Fibroblast of lung (primary cell): ENCODE data around the gene NCR3LG1. TPM values are rescaled to one million over a fixed set of nuclear protein-coding genes. Genes with fewer than 3 reads are reported as not detected.

Experiments used
- DNase-seq, 2 donors: peaks; one replicate each; pipeline versions ENCODE4 v3.0.0 to v3.0.0-alpha.2; 2010; ENCODE audit warnings: low read depth in 2 of 2
- H2AFZ ChIP-seq: 2 replicates; pipeline ENCODE4 v1.5.1; 2012; ENCODE audit warnings: low read length, control low read depth, inconsistent platforms
- H3K27ac ChIP-seq: 2 replicates; pipeline ENCODE4 v1.5.1; 2011; ENCODE audit warnings: low read length, control low read depth; ENCODE audit not compliant: insufficient read depth
- H3K27me3 ChIP-seq: 2 replicates; pipeline ENCODE4 v1.5.1; 2011; ENCODE audit warnings: mild to moderate bottlenecking, low read length; ENCODE audit not compliant: control insufficient read depth, insufficient read depth
- H3K36me3 ChIP-seq: 2 replicates; pipeline ENCODE4 v1.5.1; 2011; ENCODE audit warnings: low read length; ENCODE audit not compliant: control insufficient read depth, insufficient read depth
- H3K4me1 ChIP-seq: 2 replicates; pipeline ENCODE4 v1.5.1; 2011; ENCODE audit warnings: low read length; ENCODE audit not compliant: control insufficient read depth, insufficient read depth; ENCODE audit errors: extremely low read depth
- H3K4me2 ChIP-seq: 2 replicates; pipeline ENCODE4 v1.5.1; 2011; ENCODE audit warnings: low read length, control low read depth; ENCODE audit not compliant: insufficient read depth; ENCODE audit errors: extremely low read depth
- H3K4me3 ChIP-seq, 4 experiments: fragments of 200-600 bp in 1 of 4; sonication (generic) in 1 of 4; replicated peaks in 1 of 4; 2 replicates each; pipeline ENCODE4 v1.5.1; 2011 to 2016; ENCODE audit warnings: low read length in 4 of 4, low read depth in 3 of 4, mild to moderate bottlenecking in 3 of 4, control low read depth in 2 of 4, inconsistent platforms in 1 of 4, mixed read lengths in 1 of 4; ENCODE audit not compliant: insufficient read depth in 1 of 4; ENCODE audit errors: control extremely low read depth in 1 of 4
- H3K79me2 ChIP-seq: 2 replicates; pipeline ENCODE4 v1.5.1; 2012; ENCODE audit warnings: mild to moderate bottlenecking, low read length, inconsistent platforms; ENCODE audit not compliant: control insufficient read depth, insufficient read depth
- H3K9ac ChIP-seq: 2 replicates; pipeline ENCODE4 v1.5.1; 2011; ENCODE audit warnings: mild to moderate bottlenecking, low read length, control low read depth; ENCODE audit not compliant: insufficient read depth
- H3K9me3 ChIP-seq: 2 replicates; pipeline ENCODE4 v1.5.1; 2012; ENCODE audit warnings: low read depth, low read length; ENCODE audit not compliant: control insufficient read depth, insufficient read depth
- H4K20me1 ChIP-seq: 2 replicates; pipeline ENCODE4 v1.5.1; 2011; ENCODE audit warnings: low read length; ENCODE audit not compliant: control insufficient read depth, insufficient read depth; ENCODE audit errors: extremely low read depth
- CTCF ChIP-seq, 2 donors: IDR thresholded peaks in 1 of 2; conservative IDR thresholded peaks in 1 of 2; 1 replicate in 1 of 2; 2 replicates in 1 of 2; pipeline ENCODE4 v1.5.1; 2011 to 2012; ENCODE audit warnings: low read length in 2 of 2, control low read depth in 1 of 2, inconsistent platforms in 1 of 2, low read depth in 1 of 2, mild to moderate bottlenecking in 1 of 2
- EZH2 ChIP-seq: IDR thresholded peaks from 2 replicates; pipeline ENCODE4 v1.5.1; 2012; ENCODE audit warnings: low read length, control low read depth, mild to moderate bottlenecking; ENCODE audit errors: missing control alignments
- polyA plus RNA-seq, 2 donors: library from polyadenylated mRNA; depleted of rRNA in 1 of 2; stranded (reverse) in 1 of 2; unstranded in 1 of 2; fragments of >200 nt; gene quantifications; 2 replicates each; pipeline ENCODE4 v1.2.1, GENCODE V29; 2011 to 2012; ENCODE audit warnings: missing spikeins in 1 of 2
- total RNA-seq: library from RNA; depleted of rRNA; stranded (reverse); fragments of >200 nt; gene quantifications from 2 replicates; pipeline ENCODE4 v1.2.1, GENCODE V29; 2014

Gene NCR3LG1
- total and polyA plus RNA-seq, 2 donors (not counting 1 experiment from before 2014, with no cell fraction given) = 4.5 to 6.0 TPM

- no peak overlapping the region for H2AFZ ChIP-seq
- no peak overlapping the region for H3K4me2 ChIP-seq
- H4K20me1 ChIP-seq = no peaks in the 10 kb centered on the region
- DNase-seq = no peak
- no peaks in the 10 kb centered on the region for H3K79me2 ChIP-seq
- H3K9me3 ChIP-seq = no peaks in the 10 kb centered on the region
- H3K4me3 ChIP-seq = no peak overlapping the region
- H3K4me1 ChIP-seq = no peaks in the 10 kb centered on the region
- H3K27me3 ChIP-seq = no peaks in the 10 kb centered on the region
- H3K36me3 ChIP-seq = no peaks in the 10 kb centered on the region
- no peak overlapping the region for H3K9ac ChIP-seq
- H3K27ac ChIP-seq = no peak overlapping the region
- TF ChIP-seq EZH2 = no peak
- no peak for TF ChIP-seq CTCF (conservative IDR thresholded peaks at IDR 0.05 in 1 of 2, IDR thresholded peaks at IDR 0.05 in 1 of 2; ENCODE audit: low read depth in 1 of 2, low read length in 2 of 2)
Observed at GRCh38 chr11:17407575-17407974, 56.0 kb downstream of the NCR3LG1 start.

- no peak for TF ChIP-seq EZH2
- TF ChIP-seq CTCF (conservative IDR thresholded peaks at IDR 0.05 in 1 of 2, IDR thresholded peaks at IDR 0.05 in 1 of 2; ENCODE audit: low read depth in 1 of 2, low read length in 2 of 2) = no peak
- Histone ChIP-seq H3K79me2 (no peaks in the 10 kb centered on the region), H3K4me1 (no peaks in the 10 kb centered on the region), H2AFZ (no peak overlapping the region), H3K27ac (no peak overlapping the region), H3K36me3 (no peaks in the 10 kb centered on the region), H3K4me2 (no peak overlapping the region), H4K20me1 (no peaks in the 10 kb centered on the region), H3K27me3 (no peaks in the 10 kb centered on the region), H3K4me3 (no peak overlapping the region), H3K9me3 (no peaks in the 10 kb centered on the region), H3K9ac (no peak overlapping the region)
- DNase-seq = no peak
Observed at GRCh38 chr11:17408026-17408425, 56.4 kb downstream of the NCR3LG1 start.

DNA sequence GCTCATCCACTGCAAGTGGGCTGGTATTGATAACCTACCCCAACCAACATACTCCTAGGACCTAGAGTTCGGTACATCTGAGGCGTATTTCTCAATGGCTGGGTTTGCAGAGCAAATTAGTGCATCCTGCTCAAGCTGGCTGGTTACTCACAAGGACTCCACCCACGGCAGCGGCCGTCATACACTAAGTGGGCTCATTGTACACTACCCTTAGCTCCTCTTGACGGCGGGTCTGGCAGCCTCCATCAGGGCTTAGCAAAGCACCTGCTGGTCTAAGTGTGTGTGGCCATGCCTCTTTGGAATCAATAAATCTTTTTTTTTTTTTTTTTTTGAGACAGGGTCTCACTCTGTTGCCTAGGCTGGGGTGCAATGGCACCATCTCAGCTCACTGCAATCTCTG, 57.0 kb downstream of the NCR3LG1 start:
- Histone ChIP-seq H3K27me3 (no peaks in the 10 kb centered on the region), H3K79me2 (no peaks in the 10 kb centered on the region), H4K20me1 (no peaks in the 10 kb centered on the region), H3K9ac (no peak overlapping the region), H2AFZ (no peak overlapping the region), H3K4me2 (no peak overlapping the region), H3K27ac (no peak overlapping the region), H3K4me1 (no peaks in the 10 kb centered on the region), H3K9me3 (no peaks in the 10 kb centered on the region), H3K4me3 (no peak overlapping the region), H3K36me3 (no peaks in the 10 kb centered on the region)
- DNase-seq = no peak
- TF ChIP-seq CTCF (conservative IDR thresholded peaks at IDR 0.05 in 1 of 2, IDR thresholded peaks at IDR 0.05 in 1 of 2; ENCODE audit: low read depth in 1 of 2, low read length in 2 of 2) (no peak), EZH2 (no peak)
